Measurements from ENCODE around the gene SHISA6. TPM values are rescaled to one million over a fixed set of nuclear protein-coding genes. Genes with fewer than 3 reads are reported as not detected.

Gene SHISA6
- total RNA-seq, 2 experiments from 2014 or later, result not detected

DNA sequence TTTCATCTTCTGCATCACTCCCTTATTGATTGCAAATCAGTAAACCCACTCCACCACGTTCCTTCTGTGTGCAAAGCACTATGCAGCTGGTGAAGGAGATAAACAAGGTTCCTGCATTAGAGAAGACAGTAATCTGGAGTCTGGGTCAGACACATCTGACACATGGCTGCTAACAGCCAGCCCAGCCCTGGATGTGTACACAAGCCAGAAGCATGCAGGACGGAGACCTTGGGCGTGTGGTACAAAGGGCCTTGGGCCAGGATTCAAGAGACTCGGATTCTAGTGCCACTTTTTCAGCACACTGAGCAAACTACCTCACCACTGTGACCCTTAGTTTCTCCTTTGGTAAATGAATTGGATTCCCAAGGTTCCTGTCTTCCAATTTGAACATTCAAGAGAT is 270.7 kb downstream of the SHISA6 start:
- Mint-ChIP-seq H3K4me3 (no peak overlapping the region), H3K9me3 (ENCODE audit: low read depth) (peaks cover 5% of the 10 kb centered on the region), H3K27me3 (no peaks in the 10 kb centered on the region), H3K36me3 (ENCODE audit: low read depth) (no peaks in the 10 kb centered on the region), H3K27ac (no peak overlapping the region), H3K4me1 (no peaks in the 10 kb centered on the region)
- intact Hi-C loops (cut with DNase I, micrococcal nuclease), result no loop called here
- ATAC-seq (no peak), DNase-seq (no peak)
- CTCF ChIA-PET, result no interaction called here
- POLR2A ChIA-PET, result no interaction called here

DNA sequence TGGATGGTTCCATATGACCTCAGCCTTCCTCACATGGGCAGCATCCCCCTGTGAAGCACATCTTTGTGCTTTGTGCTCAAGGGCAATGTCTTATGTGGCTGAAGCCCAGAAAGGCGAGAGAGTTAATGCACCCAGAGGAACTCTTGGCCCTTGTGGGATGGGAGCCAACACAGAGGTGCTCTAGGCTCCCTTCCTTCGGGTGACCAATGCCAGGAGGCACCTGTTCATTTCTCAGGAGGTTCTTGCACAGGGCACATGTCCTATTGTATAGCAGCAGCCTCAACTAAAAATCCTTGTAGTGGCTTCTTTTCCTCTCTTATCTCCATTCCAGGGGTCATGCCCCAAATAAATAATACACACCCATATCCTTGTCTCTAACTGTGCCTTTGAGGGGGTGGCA is 273.6 kb downstream of the SHISA6 start:
- intact Hi-C loops (cut with DNase I, micrococcal nuclease), result no loop called here
- no peaks in the 10 kb centered on the region for H3K27me3 Mint-ChIP-seq
- POLR2A ChIA-PET, result no interaction called here
- H3K4me3 Mint-ChIP-seq, result no peak overlapping the region
- DNase-seq (no peak), ATAC-seq (no peak)
- H3K9me3 Mint-ChIP-seq (ENCODE audit: low read depth), result no peaks in the 10 kb centered on the region
- H3K36me3 Mint-ChIP-seq (ENCODE audit: low read depth), result no peaks in the 10 kb centered on the region
- no peak overlapping the region for H3K27ac Mint-ChIP-seq
- no peaks in the 10 kb centered on the region for H3K4me1 Mint-ChIP-seq
- CTCF ChIA-PET, result no interaction called here

DNA sequence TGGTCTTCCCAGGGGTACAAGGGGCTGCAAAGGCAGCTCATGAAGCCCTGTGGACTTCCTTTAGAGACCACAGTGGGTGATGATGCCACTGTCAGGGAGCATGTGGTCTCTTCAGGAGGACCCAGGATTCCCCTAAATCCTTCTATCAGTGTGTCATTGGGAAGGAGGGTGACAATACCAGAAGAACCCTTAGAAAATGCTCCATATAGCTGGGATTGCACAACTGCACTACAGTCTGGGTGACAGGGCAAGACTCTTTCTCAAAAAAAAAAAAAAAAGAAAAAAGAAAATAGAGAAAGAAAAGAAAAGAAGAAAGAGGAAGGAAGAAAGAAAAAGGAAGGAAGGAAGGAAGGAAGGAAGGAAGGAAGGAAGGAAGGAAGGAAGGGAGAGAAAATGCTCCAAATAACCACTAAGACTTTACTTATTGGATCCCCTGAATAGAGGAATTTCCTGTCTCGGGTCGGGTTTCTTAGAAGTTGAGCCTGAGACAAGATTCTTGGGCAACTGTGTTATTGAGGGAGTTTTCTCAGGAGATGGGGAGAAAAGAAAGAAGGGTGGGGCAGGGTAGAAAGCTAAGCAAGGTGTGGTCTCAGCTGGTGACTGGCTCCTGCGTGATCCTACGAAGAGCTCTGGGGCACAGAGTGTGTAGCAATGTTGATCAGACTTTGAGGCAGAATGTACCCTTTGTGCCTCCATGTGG is 274.1 kb downstream of the SHISA6 start:
- H3K36me3 Mint-ChIP-seq (ENCODE audit: low read depth), result no peaks in the 10 kb centered on the region
- H3K27me3 Mint-ChIP-seq, result no peaks in the 10 kb centered on the region
- POLR2A ChIA-PET, result no interaction called here
- H3K27ac Mint-ChIP-seq, result no peak overlapping the region
- CTCF ChIA-PET, result no interaction called here
- DNase-seq (no peak), ATAC-seq (no peak)
- H3K4me1 Mint-ChIP-seq, result no peaks in the 10 kb centered on the region
- H3K4me3 Mint-ChIP-seq, result no peak overlapping the region
- H3K9me3 Mint-ChIP-seq (ENCODE audit: low read depth), result no peaks in the 10 kb centered on the region
- intact Hi-C loops (cut with DNase I, micrococcal nuclease), result no loop called here

DNA sequence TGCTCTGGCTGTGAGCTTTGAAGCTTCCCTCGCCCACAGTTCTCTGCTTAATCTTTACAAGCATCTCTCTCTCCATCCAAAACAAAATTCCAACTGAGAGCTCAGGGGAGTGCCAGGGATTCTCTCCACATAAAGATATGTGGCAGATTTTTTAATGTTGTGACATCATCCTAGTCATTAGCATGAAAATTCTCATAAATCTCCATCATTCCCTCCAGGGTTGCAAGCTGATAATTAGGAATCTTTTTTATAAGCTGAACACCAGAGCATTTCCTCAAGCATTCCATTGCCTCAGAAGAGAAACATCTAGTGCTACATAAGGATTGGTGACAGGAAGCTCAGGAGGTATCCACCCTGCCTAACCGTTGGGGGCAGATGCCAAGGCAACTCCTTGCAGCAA is 274.9 kb downstream of the SHISA6 start:
- no peak for DNase-seq
- H3K27ac Mint-ChIP-seq, result no peak overlapping the region
- no peak overlapping the region for H3K4me3 Mint-ChIP-seq
- no peaks in the 10 kb centered on the region for H3K9me3 Mint-ChIP-seq (ENCODE audit: low read depth)
- H3K4me1 Mint-ChIP-seq, result no peaks in the 10 kb centered on the region
- ChIA-PET POLR2A (no interaction called here), CTCF (interaction anchor here (1.0 kb wide), 1 partner anchor 90 kb away, joined by 3 read pairs; no protein-coding TSS in a partner anchor)
- ATAC-seq, result no peak
- intact Hi-C loops (cut with DNase I, micrococcal nuclease), result no loop called here
- no peaks in the 10 kb centered on the region for H3K36me3 Mint-ChIP-seq (ENCODE audit: low read depth)
- H3K27me3 Mint-ChIP-seq, result no peaks in the 10 kb centered on the region

DNA sequence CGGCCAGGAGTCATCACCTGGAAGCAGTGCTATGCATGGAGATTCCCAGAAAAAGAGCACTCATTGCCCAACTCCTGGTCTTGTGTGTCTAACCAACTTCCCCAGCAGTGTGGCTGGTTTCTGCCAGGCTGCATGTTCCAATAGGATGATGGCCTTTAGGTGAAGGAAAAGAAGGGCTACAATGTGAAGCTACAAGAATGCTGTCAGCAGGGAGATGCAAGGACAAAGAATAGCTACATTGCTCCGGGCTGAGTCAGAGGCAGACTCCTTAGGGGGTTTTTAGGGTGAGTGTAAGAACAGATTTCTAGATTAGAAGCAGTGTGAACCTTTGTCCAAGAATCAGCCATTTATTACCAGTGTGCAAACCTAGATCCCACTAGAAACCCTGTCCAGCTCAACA is 294.2 kb downstream of the SHISA6 start:
- intact Hi-C loops (cut with DNase I, micrococcal nuclease), result no loop called here
- Mint-ChIP-seq H3K4me1 (no peaks in the 10 kb centered on the region), H3K27me3 (no peaks in the 10 kb centered on the region), H3K27ac (no peak overlapping the region), H3K9me3 (ENCODE audit: low read depth) (peaks cover 12% of the 10 kb centered on the region), H3K36me3 (ENCODE audit: low read depth) (no peaks in the 10 kb centered on the region), H3K4me3 (no peak overlapping the region)
- ChIA-PET CTCF (interaction anchor here (0.7 kb wide), 1 partner anchor 324 kb away, joined by 3 read pairs; no protein-coding TSS in a partner anchor), POLR2A (no interaction called here)
- ATAC-seq (no peak), DNase-seq (no peak)

DNA sequence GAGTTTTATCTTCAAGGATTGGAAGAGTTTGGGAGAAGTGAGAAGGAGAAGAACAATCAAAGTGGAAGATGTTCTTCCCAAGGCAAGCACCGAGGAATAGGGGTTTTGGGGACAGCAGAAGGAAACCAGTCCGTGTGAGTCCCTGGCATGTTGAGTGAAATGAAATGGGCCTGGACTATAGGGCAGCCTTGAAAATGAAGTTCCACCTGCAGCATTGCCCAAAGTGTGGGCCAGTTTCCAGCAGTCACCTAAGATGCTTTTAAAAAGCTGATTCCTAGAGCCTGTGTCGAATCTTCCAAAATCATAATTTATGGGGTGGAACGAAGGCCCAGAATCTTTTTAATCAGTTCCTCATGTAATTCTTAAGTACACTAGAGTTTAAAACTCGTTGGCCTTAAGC is 297.4 kb downstream of the SHISA6 start:
- H3K4me3 Mint-ChIP-seq, result no peak overlapping the region
- DNase-seq (no peak), ATAC-seq (no peak)
- H3K36me3 Mint-ChIP-seq (ENCODE audit: low read depth), result no peaks in the 10 kb centered on the region
- intact Hi-C loops (cut with DNase I, micrococcal nuclease), result no loop called here
- H3K9me3 Mint-ChIP-seq (ENCODE audit: low read depth), result peaks cover 4% of the 10 kb centered on the region
- POLR2A ChIA-PET, result no interaction called here
- no peaks in the 10 kb centered on the region for H3K4me1 Mint-ChIP-seq
- H3K27ac Mint-ChIP-seq, result no peak overlapping the region
- CTCF ChIA-PET, result no interaction called here
- H3K27me3 Mint-ChIP-seq, result no peaks in the 10 kb centered on the region

DNA sequence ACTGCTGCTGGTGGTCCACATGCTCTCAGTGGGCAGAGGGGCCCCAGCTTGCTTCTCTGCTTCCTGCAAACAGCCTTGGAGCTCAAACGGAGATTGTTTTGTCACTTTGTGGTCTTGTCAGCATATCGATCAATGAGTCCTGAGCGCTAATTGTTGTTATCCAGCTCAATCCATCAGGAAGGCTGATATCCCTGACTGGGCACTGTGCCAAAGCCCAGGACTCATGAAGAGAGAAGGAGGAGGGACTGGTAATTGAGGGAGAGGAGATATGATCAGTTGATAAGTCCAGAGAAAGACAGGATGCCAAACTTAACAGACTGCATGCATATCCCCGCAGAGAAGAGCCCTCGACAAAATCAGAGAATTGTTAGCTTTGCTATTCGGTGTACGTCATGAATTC is 298.6 kb downstream of the SHISA6 start:
- CTCF ChIA-PET, result interaction anchor here (1.7 kb wide), 1 partner anchor 8 kb away, joined by 3 read pairs; no protein-coding TSS in a partner anchor
- Mint-ChIP-seq H3K36me3 (ENCODE audit: low read depth) (no peaks in the 10 kb centered on the region), H3K27ac (no peak overlapping the region), H3K4me1 (no peaks in the 10 kb centered on the region), H3K9me3 (ENCODE audit: low read depth) (peaks cover 4% of the 10 kb centered on the region), H3K27me3 (no peaks in the 10 kb centered on the region), H3K4me3 (no peak overlapping the region)
- POLR2A ChIA-PET, result no interaction called here
- DNase-seq (no peak), ATAC-seq (no peak)
- intact Hi-C loops (cut with DNase I, micrococcal nuclease), result no loop called here

DNA sequence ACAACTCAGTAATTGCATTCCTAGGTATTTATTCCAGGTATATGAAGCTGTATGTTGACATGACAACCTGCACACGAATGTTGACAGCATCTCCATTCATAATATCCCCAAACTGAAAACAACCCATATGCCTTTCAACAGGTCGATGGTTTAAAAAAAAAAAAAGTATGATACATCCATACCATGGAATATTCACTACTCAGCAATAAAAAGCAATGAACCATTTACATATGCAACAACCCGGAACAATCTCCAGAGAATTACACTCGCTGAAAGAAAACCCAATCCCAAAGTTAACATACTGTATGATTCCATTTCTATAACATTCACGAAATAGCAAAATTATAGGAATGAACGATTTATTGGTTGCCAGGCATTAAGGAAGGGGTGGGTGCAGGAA is 304.0 kb downstream of the SHISA6 start:
- Mint-ChIP-seq H3K27me3 (no peaks in the 10 kb centered on the region), H3K4me1 (no peaks in the 10 kb centered on the region), H3K4me3 (no peak overlapping the region), H3K27ac (no peak overlapping the region), H3K9me3 (ENCODE audit: low read depth) (no peaks in the 10 kb centered on the region), H3K36me3 (ENCODE audit: low read depth) (no peaks in the 10 kb centered on the region)
- DNase-seq (no peak), ATAC-seq (no peak)
- intact Hi-C loops (cut with DNase I, micrococcal nuclease), result no loop called here
- ChIA-PET POLR2A (no interaction called here), CTCF (no interaction called here)

DNA sequence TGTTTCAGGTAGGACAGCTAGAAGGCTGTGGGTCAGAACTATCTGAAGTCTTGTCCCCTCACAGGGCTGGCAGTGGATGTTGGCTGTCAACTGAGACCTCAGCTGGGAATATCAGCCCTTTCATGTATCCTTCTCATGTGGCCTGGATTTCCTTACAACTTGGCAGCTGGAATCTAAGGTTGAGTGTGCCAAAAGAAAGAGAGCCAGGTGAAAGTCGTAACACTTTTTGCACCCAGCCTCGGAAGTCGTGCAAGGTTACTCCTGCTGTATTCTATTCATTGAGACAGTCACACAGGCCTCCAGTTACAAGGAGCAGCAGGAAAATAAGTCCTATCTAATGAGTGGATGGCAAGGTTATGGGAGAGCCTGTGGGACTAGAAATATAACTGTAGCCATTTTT is 304.7 kb downstream of the SHISA6 start:
- Mint-ChIP-seq H3K9me3 (ENCODE audit: low read depth) (peaks cover 3% of the 10 kb centered on the region), H3K27me3 (no peaks in the 10 kb centered on the region), H3K4me3 (no peak overlapping the region), H3K27ac (no peak overlapping the region), H3K36me3 (ENCODE audit: low read depth) (no peaks in the 10 kb centered on the region), H3K4me1 (no peaks in the 10 kb centered on the region)
- POLR2A ChIA-PET, result no interaction called here
- no peak for ATAC-seq
- no peak for DNase-seq
- CTCF ChIA-PET, result no interaction called here
- intact Hi-C loops (cut with DNase I, micrococcal nuclease), result no loop called here

DNA sequence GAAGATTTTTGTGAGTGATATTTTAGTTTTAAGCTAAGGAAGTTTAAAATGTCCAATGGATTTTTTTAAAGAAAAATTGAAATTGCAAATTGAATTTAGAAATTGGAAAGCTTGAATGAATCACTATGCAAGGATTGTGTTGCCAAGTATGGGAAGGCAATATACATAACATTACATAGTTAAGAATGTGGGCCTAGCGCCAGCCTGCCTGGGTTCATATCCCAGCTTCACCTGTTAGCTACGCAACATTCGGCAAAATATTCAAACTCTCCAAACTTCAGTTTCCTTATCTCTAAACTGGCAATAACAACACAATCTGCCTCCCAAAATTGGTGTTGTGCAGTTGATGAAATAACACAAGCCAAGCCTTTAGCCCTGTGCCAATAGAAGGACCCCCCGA is 306.8 kb downstream of the SHISA6 start:
- Mint-ChIP-seq H3K27me3 (no peaks in the 10 kb centered on the region), H3K4me1 (no peaks in the 10 kb centered on the region), H3K9me3 (ENCODE audit: low read depth) (peaks cover 3% of the 10 kb centered on the region), H3K4me3 (no peak overlapping the region), H3K27ac (no peak overlapping the region), H3K36me3 (ENCODE audit: low read depth) (no peaks in the 10 kb centered on the region)
- ChIA-PET CTCF (no interaction called here), POLR2A (no interaction called here)
- DNase-seq (no peak), ATAC-seq (no peak)
- intact Hi-C loops (cut with DNase I, micrococcal nuclease), result no loop called here

DNA sequence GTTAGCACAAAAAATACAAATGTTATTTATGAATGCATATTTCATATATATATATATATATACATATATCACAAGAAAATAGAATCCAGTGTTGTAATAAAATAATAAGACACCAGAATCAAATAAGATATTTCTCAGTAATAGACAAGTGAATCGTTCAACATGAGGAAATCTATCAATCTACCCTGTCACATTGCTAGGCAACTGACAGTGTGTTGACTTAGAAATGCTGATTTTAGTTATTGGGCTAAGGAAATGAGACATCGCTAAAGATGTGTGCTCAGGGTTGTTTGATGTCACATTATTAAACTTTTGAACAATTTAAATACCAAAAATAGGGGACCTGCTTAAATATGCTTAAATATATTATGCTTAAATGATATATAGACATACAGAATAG is 307.4 kb downstream of the SHISA6 start:
- ChIA-PET CTCF (no interaction called here), POLR2A (no interaction called here)
- Mint-ChIP-seq H3K27ac (no peak overlapping the region), H3K4me3 (no peak overlapping the region), H3K36me3 (ENCODE audit: low read depth) (no peaks in the 10 kb centered on the region), H3K4me1 (no peaks in the 10 kb centered on the region), H3K27me3 (no peaks in the 10 kb centered on the region), H3K9me3 (ENCODE audit: low read depth) (peaks cover 3% of the 10 kb centered on the region)
- ATAC-seq, result no peak
- intact Hi-C loops (cut with DNase I, micrococcal nuclease), result no loop called here
- DNase-seq, result no peak

DNA sequence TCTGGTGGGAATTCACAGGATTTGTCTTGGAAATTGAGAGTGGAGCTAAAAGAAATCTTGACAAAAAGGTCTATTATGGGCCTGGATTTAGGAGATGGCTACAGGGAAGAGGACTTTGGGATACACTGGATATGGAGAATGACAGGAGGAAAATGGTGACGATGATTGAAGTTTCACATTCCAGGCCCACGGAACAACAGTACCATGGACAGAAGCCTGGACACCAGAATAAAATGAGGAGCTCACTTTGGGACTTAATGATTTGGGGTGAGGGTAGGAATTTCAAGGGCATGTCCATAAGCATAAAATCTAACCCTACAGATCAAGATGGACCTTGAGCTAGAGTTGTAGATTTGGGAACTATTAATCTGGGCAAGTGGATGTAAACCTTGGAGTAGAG is 309.4 kb downstream of the SHISA6 start:
- no peaks in the 10 kb centered on the region for H3K27me3 Mint-ChIP-seq
- CTCF ChIA-PET, result no interaction called here
- H3K27ac Mint-ChIP-seq, result no peak overlapping the region

More for the DNA sequence above, 309.4 kb downstream of the SHISA6 start:
- DNase-seq (no peak), ATAC-seq (no peak)
- POLR2A ChIA-PET, result interaction anchor here (0.8 kb wide), 1 partner anchor 173 kb away, joined by 3 read pairs; no protein-coding TSS in a partner anchor
- no peaks in the 10 kb centered on the region for H3K4me1 Mint-ChIP-seq
- H3K4me3 Mint-ChIP-seq, result no peak overlapping the region
- intact Hi-C loops (cut with DNase I, micrococcal nuclease), result loop anchor here in 1 of 2 experiments (10.0 kb wide), 2 partner anchors 76 to 246 kb away; no protein-coding TSS in a partner anchor
- no peaks in the 10 kb centered on the region for H3K36me3 Mint-ChIP-seq (ENCODE audit: low read depth)
- H3K9me3 Mint-ChIP-seq (ENCODE audit: low read depth), result peaks cover 6% of the 10 kb centered on the region
